ENCODE data around the gene TBC1D14.
"Not testable (repeated sequence)": the region's sequence is repeated elsewhere in the genome, so short reads cannot be mapped to it uniquely, and the experiment has no call there.

Gene TBC1D14

GRCh38 chr4:6890358-6890757, 19.3 kb upstream of the TBC1D14 start:
- Histone ChIP-seq H3K27me3 (replicated peaks in 2 of 5; ENCODE audit: control insufficient read depth in 4 of 5, insufficient read depth in 5 of 5, low read length in 4 of 5) (no peaks in the 10 kb centered on the region), H3K36me3 (ENCODE audit: control insufficient read depth in 4 of 4, insufficient read depth in 4 of 4, low read length in 3 of 4) (no peaks in the 10 kb centered on the region), H3K4me3 (ENCODE audit: control insufficient read depth in 1 of 7, extremely low read depth in 1 of 7, insufficient read depth in 4 of 7, low read depth in 2 of 7, low read length in 6 of 7) (no peak overlapping the region), H3K4me1 (ENCODE audit: control extremely low read depth in 1 of 4, control insufficient read depth in 4 of 4, insufficient read depth in 4 of 4, low read length in 3 of 4) (peaks cover 17 to 82% (median 79%) of the 10 kb centered on the region in 4 experiments), H3K27ac (ENCODE audit: insufficient read depth in 1 of 2, low read depth in 1 of 2, low read length in 2 of 2, poor library complexity in 1 of 2, severe bottlenecking in 2 of 2) (no peak overlapping the region), H3K9me3 (ENCODE audit: control extremely low read depth in 1 of 5, control insufficient read depth in 4 of 5, insufficient read depth in 2 of 5, low read depth in 1 of 5, low read length in 4 of 5) (peaks cover 0 to 16% (median 0%) of the 10 kb centered on the region in 5 experiments)
- WGBS (ENCODE audit: insufficient coverage): no CpG with 5 or more reads among the region's 3 CpGs
- ChIA-PET CTCF (interaction anchor here (1.7 to 2.3 kb wide), 2 partner anchors 16 to 20 kb away, joined by 4 to 7 read pairs; no protein-coding TSS in a partner anchor), POLR2A (no interaction called here)
- DNase-seq: no peak

- H3K27me3 ChIP-seq (replicated peaks in 2 of 5; ENCODE audit: control insufficient read depth in 4 of 5, insufficient read depth in 5 of 5, low read length in 4 of 5); H3K4me3 ChIP-seq (ENCODE audit: control insufficient read depth in 1 of 7, extremely low read depth in 1 of 7, insufficient read depth in 4 of 7, low read depth in 2 of 7, low read length in 6 of 7); POLR2A ChIA-PET; H3K36me3 ChIP-seq (ENCODE audit: control insufficient read depth in 4 of 4, insufficient read depth in 4 of 4, low read length in 3 of 4); H3K27ac ChIP-seq (ENCODE audit: insufficient read depth in 1 of 2, low read depth in 1 of 2, low read length in 2 of 2, poor library complexity in 1 of 2, severe bottlenecking in 2 of 2); DNase-seq: not testable (repeated sequence)
- CTCF ChIA-PET: interaction anchor here (1.2 to 2.8 kb wide), 4 partner anchors 9 to 17 kb away, joined by 3 to 18 read pairs (median 6); no protein-coding TSS in a partner anchor
- WGBS (ENCODE audit: insufficient coverage): 85% methylated on average over 7 of the region's 9 CpGs
- peaks cover 17 to 77% (median 74%) of the 10 kb centered on the region in 4 experiments for H3K4me1 ChIP-seq (ENCODE audit: control extremely low read depth in 1 of 4, control insufficient read depth in 4 of 4, insufficient read depth in 4 of 4, low read length in 3 of 4)
- peaks cover 0 to 16% (median 0%) of the 10 kb centered on the region in 5 experiments for H3K9me3 ChIP-seq (ENCODE audit: control extremely low read depth in 1 of 5, control insufficient read depth in 4 of 5, insufficient read depth in 2 of 5, low read depth in 1 of 5, low read length in 4 of 5)
Measured at GRCh38 chr4:6890971-6891370, 18.7 kb upstream of the TBC1D14 start.

GRCh38 chr4:6891436-6892170, 18.0 kb upstream of the TBC1D14 start:
- peaks cover 15 to 71% (median 68%) of the 10 kb centered on the region in 4 experiments for H3K4me1 ChIP-seq (ENCODE audit: control extremely low read depth in 1 of 4, control insufficient read depth in 4 of 4, insufficient read depth in 4 of 4, low read length in 3 of 4)
- peak in 2 of 3 donors; percentile 63 to 78 for DNase-seq
- ChIA-PET POLR2A (interaction anchor here (1.0 to 1.3 kb wide), 3 partner anchors 16 to 51 kb away, joined by 4 read pairs; partner anchors contain the start of gene TBC1D14), CTCF (interaction anchor here (1.1 to 2.8 kb wide), 7 partner anchors 10 to 176 kb away, joined by 3 to 18 read pairs (median 4); partner anchors contain the start of gene GRPEL1)
- H3K27ac ChIP-seq (ENCODE audit: insufficient read depth in 1 of 2, low read depth in 1 of 2, low read length in 2 of 2, poor library complexity in 1 of 2, severe bottlenecking in 2 of 2): peak overlapping the region in 1 of 2 experiments; percentile 62
- 62% methylated on average over 9 of the region's 10 CpGs for WGBS (ENCODE audit: insufficient coverage)
- H3K9me3 ChIP-seq (ENCODE audit: control extremely low read depth in 1 of 5, control insufficient read depth in 4 of 5, insufficient read depth in 2 of 5, low read depth in 1 of 5, low read length in 4 of 5): peaks cover 0 to 16% (median 0%) of the 10 kb centered on the region in 5 experiments
- peak overlapping the region in 5 of 7 experiments; percentile 27 to 56 (median 43) for H3K4me3 ChIP-seq (ENCODE audit: control insufficient read depth in 1 of 7, extremely low read depth in 1 of 7, insufficient read depth in 4 of 7, low read depth in 2 of 7, low read length in 6 of 7)
- H3K36me3 ChIP-seq (ENCODE audit: control insufficient read depth in 4 of 4, insufficient read depth in 4 of 4, low read length in 3 of 4): no peaks in the 10 kb centered on the region
- H3K27me3 ChIP-seq (replicated peaks in 2 of 5; ENCODE audit: control insufficient read depth in 4 of 5, insufficient read depth in 5 of 5, low read length in 4 of 5): no peaks in the 10 kb centered on the region

- WGBS (ENCODE audit: insufficient coverage): 22% methylated on average over 17 of the region's 20 CpGs
- POLR2A ChIA-PET: interaction anchor here (1.0 to 1.3 kb wide), 3 partner anchors 16 to 50 kb away, joined by 4 read pairs; partner anchors contain the start of gene TBC1D14
Measured at GRCh38 chr4:6892190-6892908, 17.3 kb upstream of the TBC1D14 start.

GRCh38 chr4:6892909-6893202, 16.8 kb upstream of the TBC1D14 start:
- Histone ChIP-seq H3K36me3 (ENCODE audit: control insufficient read depth in 4 of 4, insufficient read depth in 4 of 4, low read length in 3 of 4) (no peaks in the 10 kb centered on the region), H3K27ac (ENCODE audit: insufficient read depth in 1 of 2, low read depth in 1 of 2, low read length in 2 of 2, poor library complexity in 1 of 2, severe bottlenecking in 2 of 2) (peak overlapping the region in 1 of 2 experiments; percentile 62), H3K4me3 (ENCODE audit: control insufficient read depth in 1 of 7, extremely low read depth in 1 of 7, insufficient read depth in 4 of 7, low read depth in 2 of 7, low read length in 6 of 7) (peak overlapping the region in 1 of 7 experiments; percentile 20), H3K9me3 (ENCODE audit: control extremely low read depth in 1 of 5, control insufficient read depth in 4 of 5, insufficient read depth in 2 of 5, low read depth in 1 of 5, low read length in 4 of 5) (peaks cover 0 to 16% (median 0%) of the 10 kb centered on the region in 5 experiments), H3K4me1 (ENCODE audit: control extremely low read depth in 1 of 4, control insufficient read depth in 4 of 4, insufficient read depth in 4 of 4, low read length in 3 of 4) (peaks cover 12 to 61% (median 56%) of the 10 kb centered on the region in 4 experiments), H3K27me3 (replicated peaks in 2 of 5; ENCODE audit: control insufficient read depth in 4 of 5, insufficient read depth in 5 of 5, low read length in 4 of 5) (no peaks in the 10 kb centered on the region)
- POLR2A ChIA-PET: interaction anchor here (1.3 kb wide), 2 partner anchors 15 to 49 kb away, joined by 3 to 4 read pairs; no protein-coding TSS in a partner anchor
- CTCF ChIA-PET: interaction anchor here (0.8 to 3.6 kb wide), 10 partner anchors 9 to 127 kb away, joined by 3 to 18 read pairs (median 4); no protein-coding TSS in a partner anchor
- DNase-seq: no peak
- 78% methylated on average over 6 of the region's 6 CpGs for WGBS (ENCODE audit: insufficient coverage)

More at GRCh38 chr4:6892190-6892908, 17.3 kb upstream of the TBC1D14 start:
- peak overlapping the region in 1 of 2 experiments; percentile 62 for H3K27ac ChIP-seq (ENCODE audit: insufficient read depth in 1 of 2, low read depth in 1 of 2, low read length in 2 of 2, poor library complexity in 1 of 2, severe bottlenecking in 2 of 2)
- H3K9me3 ChIP-seq (ENCODE audit: control extremely low read depth in 1 of 5, control insufficient read depth in 4 of 5, insufficient read depth in 2 of 5, low read depth in 1 of 5, low read length in 4 of 5): peaks cover 0 to 16% (median 0%) of the 10 kb centered on the region in 5 experiments
- CTCF ChIA-PET: interaction anchor here (0.8 to 3.6 kb wide), 11 partner anchors 10 to 175 kb away, joined by 3 to 18 read pairs (median 4); partner anchors contain the start of gene GRPEL1
- H3K4me1 ChIP-seq (ENCODE audit: control extremely low read depth in 1 of 4, control insufficient read depth in 4 of 4, insufficient read depth in 4 of 4, low read length in 3 of 4): peaks cover 15 to 66% (median 61%) of the 10 kb centered on the region in 4 experiments
- no peaks in the 10 kb centered on the region for H3K36me3 ChIP-seq (ENCODE audit: control insufficient read depth in 4 of 4, insufficient read depth in 4 of 4, low read length in 3 of 4)
- DNase-seq: peak; percentile 63 to 93 (median 88)
- peak overlapping the region in 5 of 7 experiments; percentile 27 to 56 (median 43) for H3K4me3 ChIP-seq (ENCODE audit: control insufficient read depth in 1 of 7, extremely low read depth in 1 of 7, insufficient read depth in 4 of 7, low read depth in 2 of 7, low read length in 6 of 7)
- H3K27me3 ChIP-seq (replicated peaks in 2 of 5; ENCODE audit: control insufficient read depth in 4 of 5, insufficient read depth in 5 of 5, low read length in 4 of 5): no peaks in the 10 kb centered on the region

- Histone ChIP-seq H3K27ac (ENCODE audit: insufficient read depth in 1 of 2, low read depth in 1 of 2, low read length in 2 of 2, poor library complexity in 1 of 2, severe bottlenecking in 2 of 2) (no peak overlapping the region), H3K4me3 (ENCODE audit: control insufficient read depth in 1 of 7, extremely low read depth in 1 of 7, insufficient read depth in 4 of 7, low read depth in 2 of 7, low read length in 6 of 7) (no peak overlapping the region), H3K27me3 (replicated peaks in 2 of 5; ENCODE audit: control insufficient read depth in 4 of 5, insufficient read depth in 5 of 5, low read length in 4 of 5) (no peaks in the 10 kb centered on the region), H3K4me1 (ENCODE audit: control extremely low read depth in 1 of 4, control insufficient read depth in 4 of 4, insufficient read depth in 4 of 4, low read length in 3 of 4) (peaks cover 11 to 54% (median 48%) of the 10 kb centered on the region in 4 experiments), H3K9me3 (ENCODE audit: control extremely low read depth in 1 of 5, control insufficient read depth in 4 of 5, insufficient read depth in 2 of 5, low read depth in 1 of 5, low read length in 4 of 5) (peaks cover 0 to 16% (median 0%) of the 10 kb centered on the region in 5 experiments), H3K36me3 (ENCODE audit: control insufficient read depth in 4 of 4, insufficient read depth in 4 of 4, low read length in 3 of 4) (no peaks in the 10 kb centered on the region)
- CTCF ChIA-PET: interaction anchor here (0.7 to 3.6 kb wide), 9 partner anchors 12 to 179 kb away, joined by 3 to 18 read pairs (median 3); no protein-coding TSS in a partner anchor
- WGBS (ENCODE audit: insufficient coverage): 0% methylated on average over 1 of the region's 7 CpGs
- DNase-seq: peak in 2 of 3 donors; percentile 85 to 90
- POLR2A ChIA-PET: interaction anchor here (1.3 kb wide), 1 partner anchor 15 kb away, joined by 3 read pairs; no protein-coding TSS in a partner anchor
Measured at GRCh38 chr4:6893449-6894085, 16.1 kb upstream of the TBC1D14 start.

Measured in common myeloid progenitor, CD34-positive (primary cell).